ENCODE measurements around the gene RUNDC1. TPM values are rescaled to one million over a fixed set of nuclear protein-coding genes. Genes with fewer than 3 reads are reported as not detected.

RUNDC1 gene
- total and polyA plus RNA-seq, 2 experiments from 2014 or later = 6.1 to 11.9 TPM

DNA sequence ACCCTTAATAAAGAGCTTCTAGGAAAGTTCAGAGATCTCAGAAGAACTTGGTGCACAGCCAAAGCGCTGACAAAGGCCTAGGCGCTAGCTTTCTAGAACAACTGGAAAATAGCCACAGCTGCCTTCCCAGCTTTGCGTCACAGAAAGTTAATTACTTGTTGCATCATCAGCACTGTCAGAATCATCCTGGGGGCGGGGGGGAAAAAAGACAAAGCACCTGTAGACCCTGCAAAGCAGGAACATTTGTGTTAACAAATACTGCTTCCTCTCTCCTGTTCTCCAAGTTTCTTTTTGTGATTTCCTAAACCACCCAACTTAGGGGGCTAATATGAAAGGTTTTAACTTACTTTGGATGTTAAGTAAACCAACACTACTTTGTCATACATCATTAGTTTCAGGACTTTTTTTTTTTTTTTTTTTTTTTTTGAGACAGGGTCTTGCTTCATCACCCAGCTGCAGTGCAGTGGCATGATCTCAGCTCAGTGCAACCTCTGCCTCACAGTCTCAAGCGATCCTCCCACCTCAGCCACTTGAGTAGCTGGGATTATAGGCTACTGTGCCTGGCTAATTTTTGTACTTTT lies 11.3 kb upstream of the RUNDC1 start (continued):
- TF ChIP-seq CREB1 (CRISPR knock-in tag; IDR thresholded peaks at IDR 0.05; ENCODE audit: low read depth) (no peak), EZH2 (IDR thresholded peaks at IDR 0.05; ENCODE audit: low read depth, unreplicated experiment) (no peak), ZNF331 (CRISPR knock-in tag; IDR thresholded peaks at IDR 0.05; ENCODE audit: low read depth) (no peak), NANOG (IDR thresholded peaks at IDR 0.05; ENCODE audit: borderline replicate concordance) (no peak), STAT1 (IDR thresholded peaks at IDR 0.05; ENCODE audit: unreplicated experiment) (no peak), REST (IDR thresholded peaks at IDR 0.05; ENCODE audit: unreplicated experiment) (no peak)
- TF ChIP-seq, protein P1, sequence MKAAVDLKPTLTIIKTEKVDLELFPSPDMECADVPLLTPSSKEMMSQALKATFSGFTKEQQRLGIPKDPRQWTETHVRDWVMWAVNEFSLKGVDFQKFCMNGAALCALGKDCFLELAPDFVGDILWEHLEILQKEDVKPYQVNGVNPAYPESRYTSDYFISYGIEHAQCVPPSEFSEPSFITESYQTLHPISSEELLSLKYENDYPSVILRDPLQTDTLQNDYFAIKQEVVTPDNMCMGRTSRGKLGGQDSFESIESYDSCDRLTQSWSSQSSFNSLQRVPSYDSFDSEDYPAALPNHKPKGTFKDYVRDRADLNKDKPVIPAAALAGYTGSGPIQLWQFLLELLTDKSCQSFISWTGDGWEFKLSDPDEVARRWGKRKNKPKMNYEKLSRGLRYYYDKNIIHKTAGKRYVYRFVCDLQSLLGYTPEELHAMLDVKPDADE (IDR thresholded peaks at IDR 0.05) = no peak

DNA sequence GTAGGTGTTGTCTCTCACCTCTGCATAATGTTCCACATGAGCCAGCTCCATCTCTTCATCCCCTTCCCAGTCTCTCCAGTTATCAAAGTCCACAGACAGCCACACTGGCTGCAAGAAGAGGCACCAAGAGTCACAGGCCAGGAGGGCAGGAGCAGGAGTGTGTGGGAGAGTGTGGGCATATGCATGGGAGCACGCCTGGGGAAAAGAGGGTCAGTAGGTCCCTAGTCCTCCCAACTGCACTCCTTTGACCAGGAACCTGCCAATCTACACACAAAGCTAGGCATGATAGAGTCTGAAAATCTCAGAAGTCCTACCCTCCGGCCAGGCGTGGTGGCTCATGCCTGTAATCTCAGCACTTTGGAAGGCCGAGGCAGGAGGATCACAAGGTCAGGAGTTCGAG lies 8.8 kb upstream of the RUNDC1 start:
- no peaks in the 10 kb centered on the region for H3K36me3 ChIP-seq (ENCODE audit: insufficient read depth)
- no peaks in the 10 kb centered on the region for H3K79me2 ChIP-seq (replicated peaks; ENCODE audit: insufficient read depth)
- H3K4me1 ChIP-seq (ENCODE audit: insufficient read depth) = no peaks in the 10 kb centered on the region
- Mint-ChIP-seq H3K27me3 (ENCODE audit: insufficient read depth, low read depth, poor library complexity) (no peaks in the 10 kb centered on the region), H3K27ac (no peak overlapping the region), H3K36me3 (ENCODE audit: low read depth) (peaks cover 5% of the 10 kb centered on the region; the same call in 2 of the 3 replicates), H3K4me1 (no peaks in the 10 kb centered on the region), H3K9me3 (peaks cover 7% of the 10 kb centered on the region; the same call in 2 of the 3 replicates), H3K4me3 (no peak overlapping the region)
- H2AFZ ChIP-seq = no peak overlapping the region
- H4K20me1 ChIP-seq (replicated peaks; ENCODE audit: insufficient read depth) = no peaks in the 10 kb centered on the region
- ATAC-seq (no peak), DNase-seq (ENCODE audit: low spot score) (no peak)
- no peak overlapping the region for H3K4me2 ChIP-seq
- no peaks in the 10 kb centered on the region for H3K27me3 ChIP-seq (ENCODE audit: insufficient read depth)
- H3F3A ChIP-seq (replicated peaks; ENCODE audit: low read depth) = no peaks in the 10 kb centered on the region
- H3K27ac ChIP-seq (ENCODE audit: low read depth) = no peak overlapping the region
- H3K9me2 ChIP-seq (ENCODE audit: insufficient read depth) = no peaks in the 10 kb centered on the region; the same call in 1 of the 2 replicates
- H3K4me3 ChIP-seq = no peak overlapping the region
- no peak for TF ChIP-seq STAT1 (IDR thresholded peaks at IDR 0.05; ENCODE audit: unreplicated experiment)
- TF ChIP-seq ZNF114 (CRISPR knock-in tag; IDR thresholded peaks at IDR 0.05) = no peak
- TF ChIP-seq POLR2AphosphoS5 (IDR thresholded peaks at IDR 0.05; ENCODE audit: low read depth) = no peak
- no peak for TF ChIP-seq EZH2phosphoT487 (IDR thresholded peaks at IDR 0.05; ENCODE audit: unreplicated experiment)
- TF ChIP-seq REST (IDR thresholded peaks at IDR 0.05; ENCODE audit: unreplicated experiment) = no peak

All from GM23338 (cell line).